ENCODE measurements around the gene CHMP1B. TPM values are rescaled to one million over a fixed set of nuclear protein-coding genes. Genes with fewer than 3 reads are reported as not detected.

CHMP1B gene
- total RNA-seq, 4 donors from 2014 or later = 61.3 to 83.2 (median 76.5) TPM

DNA sequence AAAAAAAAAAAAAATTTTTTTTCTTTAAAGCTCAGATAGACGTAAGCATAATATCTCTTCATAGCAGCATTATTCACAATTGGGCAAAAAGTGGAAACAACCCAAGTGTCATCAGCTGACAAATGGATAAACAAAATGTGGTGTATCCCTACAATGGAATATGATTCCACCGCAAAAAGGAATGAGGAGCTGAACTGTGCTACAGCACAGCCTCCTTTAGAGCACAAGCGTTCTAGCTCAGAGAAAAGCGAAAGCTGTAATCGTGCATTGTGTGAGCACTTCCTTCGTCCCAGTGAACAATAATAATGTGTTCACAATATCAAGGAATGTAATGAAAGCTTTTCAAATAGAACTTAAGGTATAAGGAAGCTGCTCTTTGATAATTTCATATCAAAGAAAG lies 11.7 kb upstream of the CHMP1B start:
- no peak overlapping the region for H3K4me3 ChIP-seq (ENCODE audit: low read depth, poor library complexity, severe bottlenecking)
- DNase-seq (ENCODE audit: low spot score in 2 of 2) = no peak
- intact Hi-C loops (cut with DNase I; ENCODE audit: low total_unique reads) = no loop called here
- 85 to 86% methylated on average over 6 of the region's 6 CpGs for WGBS, 2 donors
- TF ChIP-seq, protein P1, sequence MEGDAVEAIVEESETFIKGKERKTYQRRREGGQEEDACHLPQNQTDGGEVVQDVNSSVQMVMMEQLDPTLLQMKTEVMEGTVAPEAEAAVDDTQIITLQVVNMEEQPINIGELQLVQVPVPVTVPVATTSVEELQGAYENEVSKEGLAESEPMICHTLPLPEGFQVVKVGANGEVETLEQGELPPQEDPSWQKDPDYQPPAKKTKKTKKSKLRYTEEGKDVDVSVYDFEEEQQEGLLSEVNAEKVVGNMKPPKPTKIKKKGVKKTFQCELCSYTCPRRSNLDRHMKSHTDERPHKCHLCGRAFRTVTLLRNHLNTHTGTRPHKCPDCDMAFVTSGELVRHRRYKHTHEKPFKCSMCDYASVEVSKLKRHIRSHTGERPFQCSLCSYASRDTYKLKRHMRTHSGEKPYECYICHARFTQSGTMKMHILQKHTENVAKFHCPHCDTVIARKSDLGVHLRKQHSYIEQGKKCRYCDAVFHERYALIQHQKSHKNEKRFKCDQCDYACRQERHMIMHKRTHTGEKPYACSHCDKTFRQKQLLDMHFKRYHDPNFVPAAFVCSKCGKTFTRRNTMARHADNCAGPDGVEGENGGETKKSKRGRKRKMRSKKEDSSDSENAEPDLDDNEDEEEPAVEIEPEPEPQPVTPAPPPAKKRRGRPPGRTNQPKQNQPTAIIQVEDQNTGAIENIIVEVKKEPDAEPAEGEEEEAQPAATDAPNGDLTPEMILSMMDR (IDR thresholded peaks at IDR 0.05) = no peak
- TF ChIP-seq POLR2A (IDR thresholded peaks at IDR 0.05) = no peak

DNA sequence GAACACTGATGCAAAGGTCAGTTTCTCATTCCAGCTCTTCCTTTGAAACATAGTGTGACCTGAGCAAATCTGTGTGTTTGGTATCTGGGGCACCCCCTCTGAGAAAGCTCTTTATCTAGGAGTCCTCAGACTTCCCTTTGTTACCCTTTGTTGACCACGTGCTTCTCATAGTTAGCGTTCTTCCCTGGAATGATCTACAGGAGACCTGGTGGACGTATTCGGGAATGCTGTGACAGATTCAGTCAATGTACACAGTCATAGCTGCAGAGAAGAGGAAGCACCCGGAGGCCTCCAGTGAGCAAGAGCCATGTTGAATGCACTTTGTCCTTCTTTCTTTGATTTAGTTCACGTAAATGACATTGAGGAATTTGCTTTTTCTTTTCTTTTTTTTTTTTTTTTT lies 10.7 kb upstream of the CHMP1B start:
- DNase-seq (ENCODE audit: low spot score in 2 of 2) = no peak
- H3K4me3 ChIP-seq (ENCODE audit: low read depth, poor library complexity, severe bottlenecking) = no peak overlapping the region
- 62 to 64% methylated on average over 6 of the region's 6 CpGs for WGBS, 2 donors
- intact Hi-C loops (cut with DNase I; ENCODE audit: low total_unique reads) = no loop called here
- TF ChIP-seq POLR2A (IDR thresholded peaks at IDR 0.05) = no peak
- TF ChIP-seq, protein P1 (IDR thresholded peaks at IDR 0.05) = no peak

DNA sequence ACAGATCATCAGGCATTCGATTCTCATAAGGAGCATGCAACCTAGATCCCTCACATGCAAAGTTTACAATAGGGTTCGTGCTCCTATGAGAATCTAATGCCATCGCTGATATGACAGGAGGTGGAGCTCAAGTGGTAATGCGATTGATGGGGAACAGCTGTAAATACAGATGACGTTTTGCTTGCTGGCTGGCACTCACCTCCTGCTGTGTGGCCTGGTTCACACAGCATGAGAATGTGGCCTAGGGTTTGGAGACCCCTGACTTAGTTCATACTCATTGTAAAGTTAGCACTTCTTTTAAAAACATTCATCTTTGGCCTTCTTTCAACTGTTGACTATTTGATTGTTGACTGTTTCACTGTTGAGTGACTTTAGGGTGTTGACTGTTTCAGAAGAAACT lies 8.7 kb upstream of the CHMP1B start:
- 72 to 83% methylated on average over 5 of the region's 5 CpGs for WGBS, 2 donors
- intact Hi-C loops (cut with DNase I; ENCODE audit: low total_unique reads) = no loop called here
- no peak overlapping the region for H3K4me3 ChIP-seq (ENCODE audit: low read depth, poor library complexity, severe bottlenecking)
- no peak for DNase-seq (ENCODE audit: low spot score in 2 of 2)
- TF ChIP-seq, protein P1 (IDR thresholded peaks at IDR 0.05) = no peak
- no peak for TF ChIP-seq POLR2A (IDR thresholded peaks at IDR 0.05)

DNA sequence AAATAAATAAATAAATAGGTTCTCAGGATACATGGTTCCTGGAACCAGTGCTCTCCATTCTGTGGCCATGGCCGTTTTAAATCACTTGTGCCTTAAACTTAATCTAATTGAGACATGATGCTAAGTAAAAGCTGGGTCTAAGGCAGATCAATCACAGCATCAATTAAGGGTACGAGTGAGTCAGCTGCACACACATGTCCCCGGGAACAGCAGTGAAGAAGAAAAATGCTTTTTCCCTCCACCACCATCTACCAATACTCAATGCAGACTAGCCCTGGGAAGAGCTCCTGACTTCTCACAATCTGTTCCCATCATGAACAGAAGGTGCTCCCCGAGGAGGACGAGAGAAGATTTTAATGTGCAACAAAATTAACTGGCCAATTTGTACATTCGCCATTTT lies 6.8 kb upstream of the CHMP1B start:
- intact Hi-C loops (cut with DNase I; ENCODE audit: low total_unique reads) = no loop called here
- TF ChIP-seq, protein P1 (IDR thresholded peaks at IDR 0.05) = no peak
- TF ChIP-seq POLR2A (IDR thresholded peaks at IDR 0.05) = no peak
- DNase-seq (ENCODE audit: low spot score in 2 of 2) = no peak
- H3K4me3 ChIP-seq (ENCODE audit: low read depth, poor library complexity, severe bottlenecking) = no peak overlapping the region
- WGBS, 2 donors = 86 to 91% methylated on average over 6 of the region's 6 CpGs

DNA sequence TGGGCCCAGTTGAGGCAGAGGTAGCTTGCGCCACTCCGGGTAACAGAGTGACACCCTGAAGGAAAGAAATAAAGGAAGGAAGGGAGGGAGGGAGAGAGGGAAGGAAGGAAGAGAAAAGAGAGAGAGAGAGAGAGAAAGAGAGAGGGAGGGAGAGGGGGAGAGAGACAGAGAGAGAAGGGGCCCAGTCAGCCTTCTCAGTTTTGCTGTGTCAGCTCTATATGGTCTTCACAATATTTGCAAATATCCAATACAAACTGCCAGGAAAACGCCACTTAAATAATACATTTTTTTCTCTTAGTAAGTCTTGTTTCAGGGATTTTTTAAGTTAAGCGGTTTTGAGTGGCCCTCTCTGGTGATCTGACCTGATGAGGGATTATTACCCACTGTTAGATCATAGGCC lies 5.6 kb upstream of the CHMP1B start:
- WGBS, 2 donors = 88 to 94% methylated on average over 4 of the region's 4 CpGs
- TF ChIP-seq, protein P1 (IDR thresholded peaks at IDR 0.05) = no peak
- TF ChIP-seq POLR2A (IDR thresholded peaks at IDR 0.05) = no peak
- no peak for DNase-seq (ENCODE audit: low spot score in 2 of 2)
- H3K4me3 ChIP-seq (ENCODE audit: low read depth, poor library complexity, severe bottlenecking) = no peak overlapping the region
- intact Hi-C loops (cut with DNase I; ENCODE audit: low total_unique reads) = no loop called here

DNA sequence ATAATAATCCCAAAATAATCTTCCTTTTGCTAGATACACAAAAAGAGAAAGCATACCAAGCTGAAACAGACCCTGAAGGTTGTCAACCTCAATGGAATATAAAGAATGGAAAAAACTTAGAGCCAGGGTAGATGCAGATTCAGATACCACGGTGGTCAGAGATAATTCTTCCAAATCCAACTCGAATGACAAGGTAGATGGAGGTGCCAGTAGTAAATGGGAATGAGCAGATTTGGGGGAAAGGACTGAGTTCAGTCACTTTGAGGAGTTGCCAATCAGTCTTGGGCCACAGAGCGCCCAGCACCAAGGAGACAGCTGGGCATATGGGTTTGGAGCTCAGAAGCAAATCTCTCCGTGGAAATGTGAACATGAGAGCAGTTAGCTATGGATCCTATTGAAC lies 3.4 kb upstream of the CHMP1B start:
- 82 to 88% methylated on average over 4 of the region's 4 CpGs for WGBS, 2 donors
- no peak for DNase-seq (ENCODE audit: low spot score in 2 of 2)
- intact Hi-C loops (cut with DNase I; ENCODE audit: low total_unique reads) = no loop called here
- no peak overlapping the region for H3K4me3 ChIP-seq (ENCODE audit: low read depth, poor library complexity, severe bottlenecking)
- TF ChIP-seq, protein P1 (IDR thresholded peaks at IDR 0.05) = no peak
- no peak for TF ChIP-seq POLR2A (IDR thresholded peaks at IDR 0.05)
